Measurements from ENCODE around the gene EPHB6. TPM values are rescaled to one million over a fixed set of nuclear protein-coding genes. Genes with fewer than 3 reads are reported as not detected.

Gene EPHB6
- total RNA-seq, 1 experiment from 2014 or later: 30.5 TPM

- no peaks in the 10 kb centered on the region for H3K79me2 ChIP-seq (ENCODE audit: low read length)
- ChIA-PET CTCF (no interaction called here), POLR2A (ENCODE audit: unreplicated experiment) (no interaction called here)
- no peaks in the 10 kb centered on the region for H3K9me2 ChIP-seq (replicated peaks; ENCODE audit: low read length)
- TF ChIP-seq EZH2 (IDR thresholded peaks at IDR 0.05; ENCODE audit: low read length, unreplicated experiment): no peak
- TF ChIP-seq EZH2phosphoT487 (IDR thresholded peaks at IDR 0.05; ENCODE audit: borderline replicate concordance, low read length): no peak
- TF ChIP-seq CTCF (conservative IDR thresholded peaks at IDR 0.05; ENCODE audit: low read depth, low read length): no peak
- H3K9ac ChIP-seq (ENCODE audit: low read length): no peak overlapping the region
- no peak overlapping the region for H3K4me3 ChIP-seq (ENCODE audit: low read length)
- no peaks in the 10 kb centered on the region for H4K20me1 ChIP-seq (ENCODE audit: low read length)
- H3K4me1 ChIP-seq (ENCODE audit: insufficient read depth, low read length): no peaks in the 10 kb centered on the region
- no peak overlapping the region for H3K4me2 ChIP-seq (ENCODE audit: low read length)
- no peaks in the 10 kb centered on the region for H3K36me3 ChIP-seq (ENCODE audit: low read depth, low read length)
- H3K27me3 ChIP-seq (ENCODE audit: low read length): peaks cover 75% of the 10 kb centered on the region
- no TSS peak for BruUV-seq (replicated peaks)
- intact Hi-C loops (cut with micrococcal nuclease): no loop called here
- DNase-seq (no peak), ATAC-seq (no peak)
- H3K9me3 ChIP-seq (ENCODE audit: low read length): no peaks in the 10 kb centered on the region
- no peak overlapping the region for H3K27ac ChIP-seq (ENCODE audit: low read length)
- H2AFZ ChIP-seq (ENCODE audit: low read length): no peak overlapping the region
- no peaks in the 10 kb centered on the region for H3F3A ChIP-seq (ENCODE audit: low read length, unreplicated experiment)
Observed at GRCh38 chr7:142919656-142920055, 64.8 kb downstream of the EPHB6 start.

Other genes starting within 250 kb of the EPHB6 start
- not detected in 2 replicates for gene PRSS1, start 105.6 kb upstream of the EPHB6 start, total RNA-seq (2014; rRNA removed)
- 0.40 TPM in 1 of 2 replicates, not detected in the other for gene PRSS2, start 84.1 kb upstream of the EPHB6 start, total RNA-seq (2014; rRNA removed)
- 0.63 and 1.4 TPM in 2 replicates for gene TRPV6, start 30.7 kb downstream of the EPHB6 start, total RNA-seq (2014; rRNA removed)
- not detected in 2 replicates for gene TRPV5, start 78.7 kb downstream of the EPHB6 start, total RNA-seq (2014; rRNA removed)
- not detected in 2 replicates for gene LLCFC1, start 84.4 kb downstream of the EPHB6 start, total RNA-seq (2014; rRNA removed)
- 0.18 TPM in 1 of 2 replicates, not detected in the other for gene KEL, start 107.3 kb downstream of the EPHB6 start, total RNA-seq (2014; rRNA removed)
- gene OR9A2, start 172.1 kb downstream of the EPHB6 start, total RNA-seq (2014; rRNA removed): not detected in 2 replicates
- not detected in 2 replicates for gene OR6V1, start 197.3 kb downstream of the EPHB6 start, total RNA-seq (2014; rRNA removed)

Measured in PC-3 (cell line).